ENCODE measurements around the gene RTN4. TPM values are rescaled to one million over a fixed set of nuclear protein-coding genes. Genes with fewer than 3 reads are reported as not detected.
"Not testable (repeated sequence)": the region's sequence is repeated elsewhere in the genome, so short reads cannot be mapped to it uniquely, and the experiment has no call there.

Gene RTN4
- total and polyA plus RNA-seq, 7 donors = 168 to 542 (median 289) TPM

GRCh38 chr2:55056024-55056521 lies 5.8 kb upstream of the RTN4 start:
- H3K4me3 ChIP-seq = no peak overlapping the region
- TF ChIP-seq CTCF (IDR thresholded peaks at IDR 0.05) = no peak
- WGBS, 3 donors = 80 to 85% (median 81%) methylated on average over 9 of the region's 9 CpGs
- DNase-seq (no peak), ATAC-seq (peak in 3 of 4 donors; percentile 24 to 45 (median 29))
- peaks cover 13% of the 10 kb centered on the region for H3K4me1 ChIP-seq
- H3K36me3 ChIP-seq (ENCODE audit: insufficient read depth in 1 of 2, low read depth in 1 of 2) = no peaks in the 10 kb centered on the region
- H3K9me3 ChIP-seq = no peaks in the 10 kb centered on the region
- no peaks in the 10 kb centered on the region for H3K27me3 ChIP-seq (ENCODE audit: insufficient read depth in 3 of 3, low read length in 2 of 3)
- intact Hi-C loops (cut with DNase I) = loop anchor here in 1 of 2 donors (5.0 kb wide), 1 partner anchor 101 kb away; no protein-coding TSS in a partner anchor
- H3K27ac ChIP-seq = no peak overlapping the region

GRCh38 chr2:55054106-55054875 lies 4.0 kb upstream of the RTN4 start:
- intact Hi-C loops (cut with DNase I) = loop anchor here (5.0 kb wide), 3 partner anchors 37 to 58 kb away; no protein-coding TSS in a partner anchor
- H3K36me3 ChIP-seq (ENCODE audit: insufficient read depth in 1 of 2, low read depth in 1 of 2) = no peaks in the 10 kb centered on the region
- DNase-seq = no peak
- WGBS, 3 donors = 93 to 96% (median 96%) methylated on average over 7 of the region's 7 CpGs
- no peak overlapping the region for H3K4me3 ChIP-seq
- ATAC-seq = no peak
- peaks cover 11% of the 10 kb centered on the region for H3K4me1 ChIP-seq
- no peak for TF ChIP-seq CTCF (IDR thresholded peaks at IDR 0.05)
- no peaks in the 10 kb centered on the region for H3K9me3 ChIP-seq
- no peak overlapping the region for H3K27ac ChIP-seq
- H3K27me3 ChIP-seq (ENCODE audit: insufficient read depth in 3 of 3, low read length in 2 of 3) = no peaks in the 10 kb centered on the region

GRCh38 chr2:55053225-55053624 lies 3.0 kb upstream of the RTN4 start:
- not testable (repeated sequence) for ATAC-seq; H3K27me3 ChIP-seq (ENCODE audit: insufficient read depth in 3 of 3, low read length in 2 of 3); H3K9me3 ChIP-seq; H3K27ac ChIP-seq; H3K36me3 ChIP-seq (ENCODE audit: insufficient read depth in 1 of 2, low read depth in 1 of 2); H3K4me3 ChIP-seq; DNase-seq
- intact Hi-C loops (cut with DNase I) = loop anchor here (5.0 kb wide), 3 partner anchors 36 to 59 kb away; no protein-coding TSS in a partner anchor
- 73 to 88% (median 86%) methylated on average over 4 of the region's 4 CpGs for WGBS, 3 donors
- H3K4me1 ChIP-seq = peaks cover 11% of the 10 kb centered on the region

- DNase-seq (no peak), ATAC-seq (no peak)
- Histone ChIP-seq H3K9me3 (no peaks in the 10 kb centered on the region), H3K36me3 (ENCODE audit: insufficient read depth in 1 of 2, low read depth in 1 of 2) (no peaks in the 10 kb centered on the region), H3K27ac (peak overlapping the region; percentile 90), H3K4me1 (peaks cover 16% of the 10 kb centered on the region), H3K27me3 (ENCODE audit: insufficient read depth in 3 of 3, low read length in 2 of 3) (no peaks in the 10 kb centered on the region), H3K4me3 (peak overlapping the region; percentile 83)
- intact Hi-C loops (cut with DNase I) = loop anchor here (5.0 kb wide), 3 partner anchors 35 to 60 kb away; no protein-coding TSS in a partner anchor
- TF ChIP-seq CTCF (IDR thresholded peaks at IDR 0.05) = no peak
- WGBS, 3 donors = 77 to 83% (median 81%) methylated on average over 7 of the region's 7 CpGs
Observed at GRCh38 chr2:55052129-55053061, 2.1 kb upstream of the RTN4 start.
